HL-60 (cell line): ENCODE results near the gene PCDHGA7.

Experiments used
- POLR2AphosphoS5 ChIP-seq: IDR thresholded peaks from 2 replicates; pipeline ENCODE4 v1.6.1; 2012; ENCODE audit warnings: low read depth
- TF ChIP-seq, protein P1 (sequence below): IDR thresholded peaks from one replicate; pipeline ENCODE4 v1.5.1; 2011; ENCODE audit warnings: low read length, control low read depth, inconsistent platforms; ENCODE audit not compliant: insufficient read depth

- TF ChIP-seq, protein P1, sequence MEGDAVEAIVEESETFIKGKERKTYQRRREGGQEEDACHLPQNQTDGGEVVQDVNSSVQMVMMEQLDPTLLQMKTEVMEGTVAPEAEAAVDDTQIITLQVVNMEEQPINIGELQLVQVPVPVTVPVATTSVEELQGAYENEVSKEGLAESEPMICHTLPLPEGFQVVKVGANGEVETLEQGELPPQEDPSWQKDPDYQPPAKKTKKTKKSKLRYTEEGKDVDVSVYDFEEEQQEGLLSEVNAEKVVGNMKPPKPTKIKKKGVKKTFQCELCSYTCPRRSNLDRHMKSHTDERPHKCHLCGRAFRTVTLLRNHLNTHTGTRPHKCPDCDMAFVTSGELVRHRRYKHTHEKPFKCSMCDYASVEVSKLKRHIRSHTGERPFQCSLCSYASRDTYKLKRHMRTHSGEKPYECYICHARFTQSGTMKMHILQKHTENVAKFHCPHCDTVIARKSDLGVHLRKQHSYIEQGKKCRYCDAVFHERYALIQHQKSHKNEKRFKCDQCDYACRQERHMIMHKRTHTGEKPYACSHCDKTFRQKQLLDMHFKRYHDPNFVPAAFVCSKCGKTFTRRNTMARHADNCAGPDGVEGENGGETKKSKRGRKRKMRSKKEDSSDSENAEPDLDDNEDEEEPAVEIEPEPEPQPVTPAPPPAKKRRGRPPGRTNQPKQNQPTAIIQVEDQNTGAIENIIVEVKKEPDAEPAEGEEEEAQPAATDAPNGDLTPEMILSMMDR: no peak
- no peak for TF ChIP-seq POLR2AphosphoS5
Measured at GRCh38 chr5:141411575-141411974, 29.0 kb downstream of the PCDHGA7 start.
